ENCODE results near the gene NME4.

The NME4 gene

GRCh38 chr16:401468-402348 lies 4.7 kb downstream of the NME4 start, which contains the start of gene DECR2 (continued):
- TF ChIP-seq ZXDB (tag by site-specific recombination; IDR thresholded peaks at IDR 0.05) (peak; percentile 26; the same call in 1 of the 2 replicates), ZNF202 (tag by site-specific recombination; IDR thresholded peaks at IDR 0.05; ENCODE audit: borderline replicate concordance) (no peak), ZNF76 (tag by site-specific recombination; IDR thresholded peaks at IDR 0.05; ENCODE audit: borderline replicate concordance, low read depth) (peak; percentile 65), ZNF626 (tag by site-specific recombination; IDR thresholded peaks at IDR 0.05) (no peak), ZNF585B (tag by site-specific recombination; IDR thresholded peaks at IDR 0.05) (no peak), ZBTB26 (tag by site-specific recombination; optimal IDR thresholded peaks at IDR 0.05) (peak; percentile 88), ZNF654 (tag by site-specific recombination; IDR thresholded peaks at IDR 0.05; ENCODE audit: low read depth) (no peak; the same call in 1 of the 2 replicates), ZBTB20 (tag by site-specific recombination; IDR thresholded peaks at IDR 0.05) (peak; percentile 93), ZNF433 (tag by site-specific recombination; IDR thresholded peaks at IDR 0.05; ENCODE audit: low read depth) (no peak), ZNF114 (tag by site-specific recombination; IDR thresholded peaks at IDR 0.05) (no peak), ZNF140 (tag by site-specific recombination; IDR thresholded peaks at IDR 0.05) (no peak), YY1 (tag by site-specific recombination; IDR thresholded peaks at IDR 0.05) (peak; percentile 71; the same call in 1 of the 2 replicates), ZNF473 (tag by site-specific recombination; IDR thresholded peaks at IDR 0.05) (no peak), FEZF1 (tag by site-specific recombination; IDR thresholded peaks at IDR 0.05) (no peak), ZNF621 (tag by site-specific recombination; IDR thresholded peaks at IDR 0.05) (no peak), BCL6B (tag by site-specific recombination; IDR thresholded peaks at IDR 0.05) (no peak), ZNF274 (IDR thresholded peaks at IDR 0.05; ENCODE audit: low read length) (no peak), ZNF274 (tag by site-specific recombination; IDR thresholded peaks at IDR 0.05; ENCODE audit: borderline replicate concordance) (no peak), SALL2 (tag by site-specific recombination; IDR thresholded peaks at IDR 0.05; ENCODE audit: borderline replicate concordance) (no peak), ZNF398 (tag by site-specific recombination; IDR thresholded peaks at IDR 0.05) (peak; percentile 79), ZBTB21 (tag by site-specific recombination; IDR thresholded peaks at IDR 0.05) (no peak), ZSCAN5A (tag by site-specific recombination; IDR thresholded peaks at IDR 0.05) (peak; percentile 63; the same call in 1 of the 2 replicates), ZFHX2 (tag by site-specific recombination; conservative IDR thresholded peaks at IDR 0.05) (no peak; the same call in 1 of the 2 replicates), ZNF596 (tag by site-specific recombination; IDR thresholded peaks at IDR 0.05) (no peak), ZNF146 (tag by site-specific recombination; IDR thresholded peaks at IDR 0.05) (0 out of 2 replicates have a peak, but pooled peaks have one; percentile 20)
